RWPE2 (cell line): ENCODE results near the gene ACKR3.

Source experiments
- ATAC-seq: fragments of 200-7000 bp; cut with Tn5 transposase; 3 replicates; pipeline ENCODE4 v1.9.1; 2021; ENCODE audit warnings: low read depth
- DNase-seq: peaks from one replicate; pipeline ENCODE4 v3.0.0-alpha.2; 2020; ENCODE audit warnings: low spot score
- H3K27ac ChIP-seq: fragments of 450-650 bp; 2 replicates; pipeline ENCODE4 v1.5.1; 2017; ENCODE audit warnings: mild to moderate bottlenecking; ENCODE audit not compliant: poor library complexity, severe bottlenecking
- H3K27me3 ChIP-seq: fragments of 250-450 bp; sonication (Bioruptor Pico); 2 replicates; pipeline ENCODE4 v1.5.1; 2021; ENCODE audit warnings: mild to moderate bottlenecking, moderate library complexity; ENCODE audit not compliant: insufficient read depth, poor library complexity, severe bottlenecking
- H3K36me3 ChIP-seq: fragments of 250-450 bp; sonication (Bioruptor Pico); 2 replicates; pipeline ENCODE4 v1.5.1; 2020; ENCODE audit warnings: low read depth, mild to moderate bottlenecking, moderate library complexity
- H3K4me1 ChIP-seq: fragments of 250-450 bp; sonication (Bioruptor Pico); 2 replicates; pipeline ENCODE4 v1.5.1; 2021; ENCODE audit warnings: mild to moderate bottlenecking, moderate library complexity; ENCODE audit not compliant: insufficient read depth, poor library complexity, severe bottlenecking
- H3K4me3 ChIP-seq: fragments of 250-450 bp; sonication (Bioruptor Pico); 2 replicates; pipeline ENCODE4 v1.5.1; 2021; ENCODE audit warnings: mild to moderate bottlenecking, moderate library complexity; ENCODE audit not compliant: severe bottlenecking
- H3K9me3 ChIP-seq: fragments of 250-450 bp; sonication (Bioruptor Pico); 2 replicates; pipeline ENCODE4 v1.5.1; 2021; ENCODE audit warnings: mild to moderate bottlenecking, moderate library complexity; ENCODE audit not compliant: severe bottlenecking
- TF ChIP-seq, protein P1 (sequence below): fragments of 450-650 bp; IDR thresholded peaks from one replicate; pipeline ENCODE4 v1.5.1; 2017; ENCODE audit warnings: mild to moderate bottlenecking, moderate library complexity; ENCODE audit not compliant: poor library complexity, severe bottlenecking

ACKR3 gene

DNA sequence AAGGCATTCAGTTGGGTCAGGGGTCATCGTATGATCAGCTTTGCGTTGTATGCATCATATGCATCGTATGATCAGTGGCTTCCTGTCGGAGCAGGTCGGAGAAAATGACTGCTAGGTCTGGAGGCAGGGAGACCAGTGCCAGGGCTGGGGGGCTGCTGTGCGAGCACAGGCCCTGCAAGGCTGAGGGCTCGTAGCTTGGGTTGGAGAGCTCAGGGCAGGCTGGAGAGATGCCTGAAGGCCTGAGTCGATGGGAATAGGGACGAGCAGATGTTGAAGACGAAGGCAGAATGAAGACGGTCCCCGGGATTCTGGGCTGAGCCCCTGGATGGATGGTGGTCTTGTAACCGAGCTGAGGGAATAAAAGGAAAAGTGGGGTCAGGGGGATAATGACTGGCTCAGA is 25.3 kb upstream of the ACKR3 start:
- ATAC-seq (no peak), DNase-seq (no peak)
- H3K27ac ChIP-seq, result no peak overlapping the region
- no peaks in the 10 kb centered on the region for H3K27me3 ChIP-seq
- TF ChIP-seq, protein P1, sequence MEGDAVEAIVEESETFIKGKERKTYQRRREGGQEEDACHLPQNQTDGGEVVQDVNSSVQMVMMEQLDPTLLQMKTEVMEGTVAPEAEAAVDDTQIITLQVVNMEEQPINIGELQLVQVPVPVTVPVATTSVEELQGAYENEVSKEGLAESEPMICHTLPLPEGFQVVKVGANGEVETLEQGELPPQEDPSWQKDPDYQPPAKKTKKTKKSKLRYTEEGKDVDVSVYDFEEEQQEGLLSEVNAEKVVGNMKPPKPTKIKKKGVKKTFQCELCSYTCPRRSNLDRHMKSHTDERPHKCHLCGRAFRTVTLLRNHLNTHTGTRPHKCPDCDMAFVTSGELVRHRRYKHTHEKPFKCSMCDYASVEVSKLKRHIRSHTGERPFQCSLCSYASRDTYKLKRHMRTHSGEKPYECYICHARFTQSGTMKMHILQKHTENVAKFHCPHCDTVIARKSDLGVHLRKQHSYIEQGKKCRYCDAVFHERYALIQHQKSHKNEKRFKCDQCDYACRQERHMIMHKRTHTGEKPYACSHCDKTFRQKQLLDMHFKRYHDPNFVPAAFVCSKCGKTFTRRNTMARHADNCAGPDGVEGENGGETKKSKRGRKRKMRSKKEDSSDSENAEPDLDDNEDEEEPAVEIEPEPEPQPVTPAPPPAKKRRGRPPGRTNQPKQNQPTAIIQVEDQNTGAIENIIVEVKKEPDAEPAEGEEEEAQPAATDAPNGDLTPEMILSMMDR, result no peak
- no peak overlapping the region for H3K4me3 ChIP-seq
- no peaks in the 10 kb centered on the region for H3K9me3 ChIP-seq
- H3K36me3 ChIP-seq, result no peaks in the 10 kb centered on the region
- H3K4me1 ChIP-seq, result no peaks in the 10 kb centered on the region

GRCh38 chr2:236545248-236545658 is 24.4 kb upstream of the ACKR3 start:
- ATAC-seq (no peak), DNase-seq (no peak)
- Histone ChIP-seq H3K9me3 (no peaks in the 10 kb centered on the region), H3K27ac (no peak overlapping the region), H3K27me3 (no peaks in the 10 kb centered on the region), H3K36me3 (no peaks in the 10 kb centered on the region), H3K4me3 (no peak overlapping the region), H3K4me1 (no peaks in the 10 kb centered on the region)
- TF ChIP-seq, protein P1, result no peak

- no peak for ATAC-seq
- no peak for DNase-seq
Observed at GRCh38 chr2:236545814-236546480, 23.7 kb upstream of the ACKR3 start.

DNA sequence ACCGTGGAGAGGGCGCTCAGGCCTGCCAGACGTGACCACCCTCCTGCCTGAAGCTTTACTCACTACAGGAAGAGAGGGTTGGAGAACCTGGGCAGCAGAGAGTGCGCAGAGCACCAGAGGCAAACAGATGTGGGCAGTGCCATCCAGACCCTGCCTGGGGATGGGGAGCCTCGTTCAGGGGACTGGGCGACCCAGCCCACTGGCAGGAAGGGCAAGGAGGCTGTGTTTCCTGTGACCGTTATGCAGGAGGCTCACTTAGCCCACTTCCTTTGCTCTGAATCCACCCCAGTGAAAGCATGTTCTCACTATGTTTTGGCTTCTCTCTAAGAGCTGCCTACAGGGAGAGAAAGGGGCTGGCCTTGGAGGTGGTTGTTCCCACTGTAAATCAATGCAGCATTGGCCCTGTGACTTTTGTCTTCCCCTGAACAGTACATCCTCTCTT is 23.0 kb upstream of the ACKR3 start:
- no peaks in the 10 kb centered on the region for H3K27me3 ChIP-seq
- H3K4me3 ChIP-seq, result no peak overlapping the region
- ATAC-seq (no peak; the same call in 2 of the 3 replicates), DNase-seq (no peak)
- no peaks in the 10 kb centered on the region for H3K4me1 ChIP-seq
- H3K36me3 ChIP-seq, result no peaks in the 10 kb centered on the region
- TF ChIP-seq, protein P1, result no peak
- no peaks in the 10 kb centered on the region for H3K9me3 ChIP-seq
- H3K27ac ChIP-seq, result no peak overlapping the region

More at GRCh38 chr2:236545814-236546480, 23.7 kb upstream of the ACKR3 start:
- Histone ChIP-seq H3K27me3 (no peaks in the 10 kb centered on the region), H3K4me3 (no peak overlapping the region), H3K4me1 (no peaks in the 10 kb centered on the region), H3K36me3 (no peaks in the 10 kb centered on the region), H3K27ac (no peak overlapping the region), H3K9me3 (no peaks in the 10 kb centered on the region)
- TF ChIP-seq, protein P1, result no peak

- no peak for DNase-seq
- H3K27me3 ChIP-seq, result no peaks in the 10 kb centered on the region
- H3K4me1 ChIP-seq, result no peaks in the 10 kb centered on the region
- H3K27ac ChIP-seq, result no peak overlapping the region
- no peak for ATAC-seq
- H3K4me3 ChIP-seq, result no peak overlapping the region
- H3K36me3 ChIP-seq, result no peaks in the 10 kb centered on the region
- H3K9me3 ChIP-seq, result no peaks in the 10 kb centered on the region
- TF ChIP-seq, protein P1, result no peak
Observed at GRCh38 chr2:236547725-236548124, 21.9 kb upstream of the ACKR3 start.
